Central memory CD8-positive, alpha-beta T cell (primary cell): Measurements from ENCODE around the gene CMIP.

Source experiments
- ATAC-seq: fragments of 150-1000 bp; cut with Tn5 transposase; replicated peaks from 2 replicates; pipeline ENCODE4 v1.10.0; 2022; ENCODE audit warnings: mild to moderate bottlenecking, moderate FRiP score, moderate number of reproducible peaks; ENCODE audit not compliant: poor library complexity, severe bottlenecking; ENCODE audit errors: extremely low read depth
- DNase-seq, 2 donors: peaks; one replicate each; pipeline ENCODE4 v3.0.0; 2021; ENCODE audit warnings: low spot score in 2 of 2
- H3K27ac Mint-ChIP-seq: one replicate; pipeline ENCODE4 v1.8.0; 2022; ENCODE audit warnings: low read depth, mild to moderate bottlenecking, moderate library complexity, mixed read lengths
- H3K27me3 Mint-ChIP-seq: one replicate; pipeline ENCODE4 v1.8.0; 2022; ENCODE audit warnings: mixed read lengths
- H3K36me3 Mint-ChIP-seq: one replicate; pipeline ENCODE4 v1.8.0; 2022; ENCODE audit warnings: mild to moderate bottlenecking, moderate library complexity, mixed read lengths; ENCODE audit not compliant: insufficient read depth
- H3K4me1 Mint-ChIP-seq: one replicate; pipeline ENCODE4 v1.8.0; 2022; ENCODE audit warnings: mixed read lengths
- H3K4me3 Mint-ChIP-seq: one replicate; pipeline ENCODE4 v1.8.0; 2022; ENCODE audit warnings: mild to moderate bottlenecking, moderate library complexity, mixed read lengths
- H3K9me3 Mint-ChIP-seq: one replicate; pipeline ENCODE4 v1.8.0; 2022; ENCODE audit warnings: mixed read lengths

CMIP gene

GRCh38 chr16:81709016-81709900 lies 264.6 kb downstream of the CMIP start:
- DNase-seq (no peak), ATAC-seq (no peak)
- peaks cover 18% of the 10 kb centered on the region for H3K36me3 Mint-ChIP-seq
- H3K4me3 Mint-ChIP-seq: no peak overlapping the region
- H3K27ac Mint-ChIP-seq: peak overlapping the region; percentile 62
- no peaks in the 10 kb centered on the region for H3K9me3 Mint-ChIP-seq
- no peaks in the 10 kb centered on the region for H3K27me3 Mint-ChIP-seq
- no peaks in the 10 kb centered on the region for H3K4me1 Mint-ChIP-seq

DNA sequence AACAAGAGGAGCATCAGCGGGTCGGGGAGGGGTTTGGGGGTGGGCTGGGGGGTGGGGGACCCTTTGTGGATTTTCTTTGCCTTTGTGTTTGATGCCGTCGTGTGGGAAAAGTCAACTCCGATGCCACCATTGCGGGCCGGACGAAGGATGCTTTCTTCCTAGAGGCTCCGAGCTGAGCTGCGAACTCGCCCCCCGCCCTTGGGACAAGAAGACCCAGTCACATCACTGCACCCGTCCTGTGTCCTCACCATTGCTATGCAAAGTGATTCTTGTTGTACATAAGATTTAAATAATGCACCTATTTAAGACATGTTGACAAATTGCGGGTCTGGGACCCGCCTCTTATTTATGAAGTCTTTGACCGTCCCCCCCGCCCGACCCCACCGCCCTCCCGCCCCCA lies 265.4 kb downstream of the CMIP start:
- no peaks in the 10 kb centered on the region for H3K9me3 Mint-ChIP-seq
- no peak overlapping the region for H3K4me3 Mint-ChIP-seq
- peaks cover 18% of the 10 kb centered on the region for H3K36me3 Mint-ChIP-seq
- H3K27me3 Mint-ChIP-seq: no peaks in the 10 kb centered on the region
- no peak for ATAC-seq
- no peak overlapping the region for H3K27ac Mint-ChIP-seq
- H3K4me1 Mint-ChIP-seq: peaks cover 6% of the 10 kb centered on the region
- no peak for DNase-seq

- no peak overlapping the region for H3K4me3 Mint-ChIP-seq
- DNase-seq (no peak), ATAC-seq (no peak)
- H3K27me3 Mint-ChIP-seq: no peaks in the 10 kb centered on the region
- H3K9me3 Mint-ChIP-seq: no peaks in the 10 kb centered on the region
- peaks cover 11% of the 10 kb centered on the region for H3K4me1 Mint-ChIP-seq
- peak overlapping the region; percentile 44 for H3K27ac Mint-ChIP-seq
- peaks cover 21% of the 10 kb centered on the region for H3K36me3 Mint-ChIP-seq
These were observed 266.0 kb downstream of the CMIP start for GRCh38 chr16:81710596-81710995.

DNA sequence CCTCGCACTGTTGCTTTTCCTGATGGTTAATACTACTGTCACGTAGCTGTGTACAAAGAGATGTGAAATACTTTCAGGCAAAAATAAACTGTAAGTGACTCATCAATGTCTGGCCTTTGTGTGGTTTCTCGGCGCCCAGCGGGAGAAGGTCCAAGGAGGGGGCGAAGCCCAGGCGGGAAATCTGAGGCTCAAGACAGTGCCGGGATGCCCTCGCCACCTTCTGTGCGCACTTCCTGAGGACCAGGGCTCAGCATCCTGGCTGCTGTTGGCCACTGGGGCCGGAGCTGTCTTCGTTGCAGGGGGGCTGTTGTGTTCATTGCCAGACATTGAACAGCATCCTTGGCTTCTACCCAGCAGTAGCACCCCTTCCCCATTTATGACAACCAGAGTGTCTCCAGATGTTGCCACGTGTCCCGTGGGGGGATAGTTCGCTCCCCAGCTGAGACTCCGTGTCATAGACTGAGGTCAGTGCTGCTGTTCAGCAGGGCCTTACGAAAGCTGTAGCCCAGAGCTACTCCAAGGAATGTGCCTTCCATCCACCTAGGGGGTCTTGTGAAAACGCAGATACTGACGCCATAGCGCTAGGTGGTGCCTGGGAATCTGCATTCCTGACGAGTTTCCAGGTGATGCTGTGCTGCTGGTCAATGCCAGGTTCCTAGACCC lies 267.2 kb downstream of the CMIP start:
- Mint-ChIP-seq H3K27me3 (no peaks in the 10 kb centered on the region), H3K27ac (peak overlapping the region; percentile 44), H3K4me1 (peaks cover 23% of the 10 kb centered on the region), H3K4me3 (no peak overlapping the region), H3K9me3 (no peaks in the 10 kb centered on the region), H3K36me3 (peaks cover 19% of the 10 kb centered on the region)
- ATAC-seq (no peak), DNase-seq (no peak)

GRCh38 chr16:81712681-81713080 lies 268.1 kb downstream of the CMIP start:
- no peak for ATAC-seq
- Mint-ChIP-seq H3K36me3 (peaks cover 13% of the 10 kb centered on the region), H3K4me3 (no peak overlapping the region), H3K27me3 (no peaks in the 10 kb centered on the region), H3K4me1 (peaks cover 29% of the 10 kb centered on the region), H3K9me3 (no peaks in the 10 kb centered on the region), H3K27ac (no peak overlapping the region)
- no peak for DNase-seq

GRCh38 chr16:81713295-81713772 lies 268.7 kb downstream of the CMIP start:
- Mint-ChIP-seq H3K27me3 (no peaks in the 10 kb centered on the region), H3K4me3 (no peak overlapping the region), H3K4me1 (peaks cover 34% of the 10 kb centered on the region), H3K9me3 (no peaks in the 10 kb centered on the region), H3K27ac (no peak overlapping the region), H3K36me3 (peaks cover 11% of the 10 kb centered on the region)
- DNase-seq (no peak), ATAC-seq (no peak)

DNA sequence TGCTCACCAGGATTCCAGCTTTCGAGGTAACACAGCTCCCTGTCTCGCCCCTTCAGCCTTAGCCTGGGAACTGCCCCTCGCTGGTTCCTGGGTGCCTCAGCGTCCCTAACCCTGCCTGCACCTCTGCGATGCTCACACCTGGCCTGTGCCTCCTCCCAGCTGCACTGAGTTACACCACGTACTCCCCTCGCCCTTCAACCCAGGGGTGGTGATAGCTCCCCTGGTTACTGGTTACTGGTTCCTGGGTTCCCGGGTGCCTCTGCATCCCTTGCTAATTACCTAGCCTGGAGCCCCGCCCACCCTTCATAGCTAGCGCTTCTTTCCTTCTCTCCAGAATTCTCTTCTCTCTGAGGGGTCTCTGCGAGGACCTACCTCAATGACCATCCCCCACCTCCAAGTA lies 269.2 kb downstream of the CMIP start:
- ATAC-seq: no peak
- no peak overlapping the region for H3K4me3 Mint-ChIP-seq
- H3K27me3 Mint-ChIP-seq: no peaks in the 10 kb centered on the region
- DNase-seq: no peak
- no peaks in the 10 kb centered on the region for H3K9me3 Mint-ChIP-seq
- H3K27ac Mint-ChIP-seq: no peak overlapping the region
- peaks cover 39% of the 10 kb centered on the region for H3K4me1 Mint-ChIP-seq
- H3K36me3 Mint-ChIP-seq: peaks cover 13% of the 10 kb centered on the region

- Mint-ChIP-seq H3K27me3 (no peaks in the 10 kb centered on the region), H3K9me3 (no peaks in the 10 kb centered on the region), H3K36me3 (peaks cover 13% of the 10 kb centered on the region), H3K4me3 (peak overlapping the region; percentile 77), H3K27ac (peak overlapping the region; percentile 81), H3K4me1 (peaks cover 45% of the 10 kb centered on the region)
- DNase-seq (no peak), ATAC-seq (no peak)
These were observed 270.0 kb downstream of the CMIP start for GRCh38 chr16:81714583-81714982.

GRCh38 chr16:81715358-81716196 lies 271.0 kb downstream of the CMIP start:
- peak overlapping the region; percentile 77 for H3K4me3 Mint-ChIP-seq

GRCh38 chr16:81716478-81717225 lies 272.0 kb downstream of the CMIP start:
- Mint-ChIP-seq H3K4me1 (peaks cover 51% of the 10 kb centered on the region), H3K27me3 (no peaks in the 10 kb centered on the region), H3K27ac (peak overlapping the region; percentile 81), H3K4me3 (peak overlapping the region; percentile 77), H3K9me3 (no peaks in the 10 kb centered on the region), H3K36me3 (peaks cover 7% of the 10 kb centered on the region)
- peak in 1 of 2 donors; percentile 23 for DNase-seq
- peak; percentile 50 for ATAC-seq

More at GRCh38 chr16:81715358-81716196, 271.0 kb downstream of the CMIP start:
- ATAC-seq (peak; percentile 66), DNase-seq (peak in 1 of 2 donors; percentile 33)
- H3K27ac Mint-ChIP-seq: peak overlapping the region; percentile 81
- H3K9me3 Mint-ChIP-seq: no peaks in the 10 kb centered on the region
- no peaks in the 10 kb centered on the region for H3K27me3 Mint-ChIP-seq
- peaks cover 51% of the 10 kb centered on the region for H3K4me1 Mint-ChIP-seq
- peaks cover 11% of the 10 kb centered on the region for H3K36me3 Mint-ChIP-seq

- H3K4me1 Mint-ChIP-seq: peaks cover 51% of the 10 kb centered on the region
- peaks cover 7% of the 10 kb centered on the region for H3K36me3 Mint-ChIP-seq
- no peaks in the 10 kb centered on the region for H3K27me3 Mint-ChIP-seq
- peak overlapping the region; percentile 62 for H3K4me3 Mint-ChIP-seq
- ATAC-seq (no peak), DNase-seq (no peak)
- H3K9me3 Mint-ChIP-seq: no peaks in the 10 kb centered on the region
- peak overlapping the region; percentile 89 for H3K27ac Mint-ChIP-seq
These were observed 273.1 kb downstream of the CMIP start for GRCh38 chr16:81717662-81718189.
